Chondrocyte (in vitro differentiated cells): ENCODE results near the gene CDC37L1. TPM values are rescaled to one million over a fixed set of nuclear protein-coding genes. Genes with fewer than 3 reads are reported as not detected.

Experiments used
- DNase-seq: peaks from one replicate; pipeline ENCODE4 v3.0.0; 2021; ENCODE audit warnings: mixed read lengths, low spot score
- H3K27ac Mint-ChIP-seq: one replicate; pipeline ENCODE4 v1.8.0; 2021; ENCODE audit warnings: mild to moderate bottlenecking, moderate library complexity, mixed read lengths; ENCODE audit not compliant: unreplicated experiment
- H3K27me3 Mint-ChIP-seq: 2 replicates; pipeline ENCODE4 v1.8.0; 2021; ENCODE audit warnings: low read depth, mixed read lengths
- H3K36me3 Mint-ChIP-seq: 2 replicates; pipeline ENCODE4 v1.8.0; 2021; ENCODE audit warnings: low read depth, mixed read lengths
- H3K4me1 Mint-ChIP-seq: 2 replicates; pipeline ENCODE4 v1.8.0; 2021; ENCODE audit warnings: low read depth, mild to moderate bottlenecking, mixed read lengths
- H3K4me3 Mint-ChIP-seq: one replicate; pipeline ENCODE4 v1.8.0; 2021; ENCODE audit warnings: mild to moderate bottlenecking, moderate library complexity, mixed read lengths; ENCODE audit not compliant: unreplicated experiment
- H3K9me3 Mint-ChIP-seq: 2 replicates; pipeline ENCODE4 v1.8.0; 2021; ENCODE audit warnings: low read depth, mixed read lengths
- total RNA-seq: library from RNA; stranded (reverse); gene quantifications from 3 replicates; pipeline ENCODE4 v1.2.1, GENCODE V29; 2021
- TF ChIP-seq, protein P1 (sequence below): fragments of 200-600 bp; sonication (generic); IDR thresholded peaks from 2 replicates; pipeline ENCODE4 v1.5.0; 2021; ENCODE audit warnings: antibody characterized with exemption, mild to moderate bottlenecking, moderate library complexity

CDC37L1 gene
- total RNA-seq, 1 donor from 2014 or later = 17.0 TPM

GRCh38 chr9:4716163-4716562 lies 36.8 kb downstream of the CDC37L1 start:
- Mint-ChIP-seq H3K36me3 (peaks cover 25% of the 10 kb centered on the region), H3K4me1 (no peaks in the 10 kb centered on the region), H3K27me3 (no peaks in the 10 kb centered on the region), H3K9me3 (no peaks in the 10 kb centered on the region), H3K27ac (no peak overlapping the region), H3K4me3 (no peak overlapping the region)
- TF ChIP-seq, protein P1, sequence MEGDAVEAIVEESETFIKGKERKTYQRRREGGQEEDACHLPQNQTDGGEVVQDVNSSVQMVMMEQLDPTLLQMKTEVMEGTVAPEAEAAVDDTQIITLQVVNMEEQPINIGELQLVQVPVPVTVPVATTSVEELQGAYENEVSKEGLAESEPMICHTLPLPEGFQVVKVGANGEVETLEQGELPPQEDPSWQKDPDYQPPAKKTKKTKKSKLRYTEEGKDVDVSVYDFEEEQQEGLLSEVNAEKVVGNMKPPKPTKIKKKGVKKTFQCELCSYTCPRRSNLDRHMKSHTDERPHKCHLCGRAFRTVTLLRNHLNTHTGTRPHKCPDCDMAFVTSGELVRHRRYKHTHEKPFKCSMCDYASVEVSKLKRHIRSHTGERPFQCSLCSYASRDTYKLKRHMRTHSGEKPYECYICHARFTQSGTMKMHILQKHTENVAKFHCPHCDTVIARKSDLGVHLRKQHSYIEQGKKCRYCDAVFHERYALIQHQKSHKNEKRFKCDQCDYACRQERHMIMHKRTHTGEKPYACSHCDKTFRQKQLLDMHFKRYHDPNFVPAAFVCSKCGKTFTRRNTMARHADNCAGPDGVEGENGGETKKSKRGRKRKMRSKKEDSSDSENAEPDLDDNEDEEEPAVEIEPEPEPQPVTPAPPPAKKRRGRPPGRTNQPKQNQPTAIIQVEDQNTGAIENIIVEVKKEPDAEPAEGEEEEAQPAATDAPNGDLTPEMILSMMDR = no peak
- DNase-seq = no peak

DNA sequence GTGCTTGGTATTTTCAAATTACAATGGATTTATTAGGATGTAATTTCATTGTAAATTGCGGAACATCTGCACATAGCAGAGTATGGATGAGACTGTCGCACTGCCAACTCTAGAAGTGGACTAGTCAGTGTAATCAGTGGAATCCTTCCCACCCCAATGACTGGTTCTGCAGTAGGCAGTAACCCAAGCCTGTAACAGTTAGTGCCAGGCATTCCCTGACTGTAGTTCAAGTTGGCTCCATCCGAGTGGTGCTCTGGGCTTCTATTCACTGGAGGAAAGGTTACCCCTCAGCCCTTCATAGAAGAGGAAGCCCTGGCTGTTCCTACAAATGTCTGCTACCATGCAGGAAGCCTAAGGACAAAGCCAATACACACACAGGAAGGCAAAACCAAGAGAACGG lies 38.4 kb downstream of the CDC37L1 start:
- Mint-ChIP-seq H3K9me3 (no peaks in the 10 kb centered on the region), H3K4me1 (no peaks in the 10 kb centered on the region), H3K4me3 (no peak overlapping the region), H3K36me3 (peaks cover 23% of the 10 kb centered on the region), H3K27me3 (no peaks in the 10 kb centered on the region), H3K27ac (no peak overlapping the region)
- TF ChIP-seq, protein P1 = no peak
- no peak for DNase-seq

- DNase-seq = no peak
- Mint-ChIP-seq H3K4me1 (no peaks in the 10 kb centered on the region), H3K4me3 (no peak overlapping the region), H3K36me3 (peaks cover 23% of the 10 kb centered on the region), H3K27ac (no peak overlapping the region), H3K9me3 (no peaks in the 10 kb centered on the region), H3K27me3 (no peaks in the 10 kb centered on the region)
- TF ChIP-seq, protein P1 = no peak
These were observed 39.5 kb downstream of the CDC37L1 start for GRCh38 chr9:4718911-4719310.

DNA sequence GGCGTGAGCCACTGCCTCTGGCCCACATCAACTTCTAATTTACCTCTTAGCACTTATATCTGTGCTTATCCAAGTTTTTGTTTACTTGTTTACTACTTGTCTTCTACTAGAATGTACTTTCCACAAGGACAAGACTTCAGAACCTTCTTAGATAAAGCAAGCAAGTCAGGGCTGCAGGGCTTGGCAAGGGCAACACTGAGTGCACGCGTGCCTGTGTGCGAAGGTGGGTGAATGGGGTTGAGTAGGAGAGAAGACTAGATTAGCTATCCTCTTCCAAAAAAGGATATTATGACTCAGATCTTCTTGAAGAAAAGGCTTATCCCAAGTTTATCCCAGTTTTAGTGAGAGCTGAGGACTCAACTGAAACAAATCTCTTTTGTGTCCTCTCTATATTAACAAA lies 42.4 kb downstream of the CDC37L1 start:
- Mint-ChIP-seq H3K9me3 (no peaks in the 10 kb centered on the region), H3K27me3 (no peaks in the 10 kb centered on the region), H3K4me3 (no peak overlapping the region), H3K27ac (no peak overlapping the region), H3K4me1 (no peaks in the 10 kb centered on the region), H3K36me3 (peaks cover 18% of the 10 kb centered on the region)
- no peak for DNase-seq
- TF ChIP-seq, protein P1 = no peak

GRCh38 chr9:4725706-4726442 lies 46.5 kb downstream of the CDC37L1 start:
- H3K9me3 Mint-ChIP-seq = no peaks in the 10 kb centered on the region
- no peak for DNase-seq
- no peak overlapping the region for H3K4me3 Mint-ChIP-seq
- H3K36me3 Mint-ChIP-seq = no peaks in the 10 kb centered on the region
- H3K27me3 Mint-ChIP-seq = no peaks in the 10 kb centered on the region
- TF ChIP-seq, protein P1 = no peak
- no peak overlapping the region for H3K27ac Mint-ChIP-seq
- no peaks in the 10 kb centered on the region for H3K4me1 Mint-ChIP-seq
